ENCODE data around the gene B4GALNT4.

- TF ChIP-seq CTCF (IDR thresholded peaks at IDR 0.05 in 4 of 5, conservative IDR thresholded peaks at IDR 0.05 in 1 of 5) (no peak), POLR2A (IDR thresholded peaks at IDR 0.05) (no peak)
Measured at GRCh38 chr11:394858-395655, 25.8 kb downstream of the B4GALNT4 start.

All from gastrocnemius medialis (tissue), 4 donors.